ENCODE data around the gene PLCH2.

PLCH2 gene

GRCh38 chr1:2474933-2475371 is 1.1 kb upstream of the PLCH2 start:
- in situ Hi-C loops (cut with HindIII; ENCODE audit: low sequenced_read_pairs) = no loop called here

GRCh38 chr1:2475571-2475970 is 518 bp upstream of the PLCH2 start:
- in situ Hi-C loops (cut with HindIII; ENCODE audit: low sequenced_read_pairs) = no loop called here

- in situ Hi-C loops (cut with HindIII; ENCODE audit: low sequenced_read_pairs) = no loop called here
Observed at GRCh38 chr1:2477309-2477708, 1.2 kb downstream of the PLCH2 start.

DNA sequence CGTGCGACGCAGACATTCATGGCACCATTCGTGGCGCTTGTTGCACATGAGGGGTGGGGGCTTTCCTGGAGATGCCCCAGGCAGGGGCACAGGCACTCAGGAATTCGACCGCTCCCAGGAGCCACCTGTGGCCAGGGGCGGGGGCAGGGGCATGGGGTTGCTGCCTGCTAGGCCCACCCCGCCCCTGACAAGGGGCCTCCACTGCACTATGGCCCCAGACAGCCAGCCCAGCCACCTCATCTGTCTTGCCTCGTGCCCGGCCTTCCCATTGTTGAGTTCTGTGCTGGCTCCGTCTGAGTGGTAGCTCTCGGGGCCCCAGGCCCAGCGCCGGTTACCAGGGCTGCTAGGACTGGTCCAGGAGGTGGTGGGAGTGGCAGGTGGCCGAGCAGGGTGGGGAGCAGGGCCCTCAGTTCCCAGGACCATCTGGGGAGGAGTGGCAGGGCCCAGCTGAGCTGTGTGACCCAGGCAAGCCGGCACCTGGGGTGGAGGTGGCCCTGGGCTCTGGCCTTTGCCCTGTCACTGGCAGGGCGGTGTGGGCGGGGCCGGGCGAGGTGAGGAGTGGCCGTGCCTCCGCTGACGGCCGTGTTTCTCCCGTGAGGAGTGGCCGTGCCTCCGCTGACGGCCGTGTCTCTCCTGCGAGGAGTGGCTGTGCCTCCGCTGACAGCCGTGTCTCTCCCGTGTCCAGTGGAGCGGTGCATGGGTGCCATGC is 1.9 kb downstream of the PLCH2 start:
- in situ Hi-C loops (cut with HindIII; ENCODE audit: low sequenced_read_pairs) = no loop called here

DNA sequence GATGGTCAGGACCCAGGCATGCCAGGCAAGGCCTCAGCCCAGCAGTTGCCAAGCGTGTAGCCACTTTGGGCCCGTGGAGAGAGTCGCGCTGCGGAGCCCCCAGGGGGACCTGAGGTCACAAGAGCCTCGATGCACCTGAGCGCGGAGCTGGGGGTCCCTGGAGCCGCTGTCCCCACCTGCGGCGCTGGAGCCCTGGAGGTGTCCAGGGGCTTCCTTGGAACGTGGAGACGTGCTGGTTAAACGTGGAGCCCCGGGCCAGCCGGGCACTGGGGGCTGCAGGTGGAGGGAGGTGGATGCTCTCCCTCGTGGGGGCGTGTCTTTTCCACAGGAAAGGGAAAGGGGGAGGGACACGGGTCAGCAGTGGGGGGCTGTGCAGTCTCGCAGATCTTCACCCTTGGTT is 3.1 kb downstream of the PLCH2 start:
- in situ Hi-C loops (cut with HindIII; ENCODE audit: low sequenced_read_pairs) = no loop called here

DNA sequence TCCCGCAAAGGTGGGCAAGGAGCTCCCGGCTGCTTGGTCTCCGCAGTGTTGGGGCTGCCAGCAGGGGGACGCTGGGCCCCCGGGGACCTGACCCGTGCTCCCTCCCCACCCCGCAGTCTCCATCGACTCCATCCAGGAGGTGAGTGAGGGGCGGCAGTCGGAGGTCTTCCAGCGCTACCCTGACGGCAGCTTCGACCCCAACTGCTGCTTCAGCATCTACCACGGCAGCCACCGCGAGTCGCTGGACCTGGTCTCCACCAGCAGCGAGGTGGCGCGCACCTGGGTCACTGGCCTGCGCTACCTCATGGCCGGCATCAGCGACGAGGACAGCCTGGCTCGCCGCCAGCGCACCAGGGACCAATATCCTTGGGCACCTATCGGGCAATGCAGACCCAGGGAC is 3.5 kb downstream of the PLCH2 start:
- in situ Hi-C loops (cut with HindIII; ENCODE audit: low sequenced_read_pairs) = no loop called here

DNA sequence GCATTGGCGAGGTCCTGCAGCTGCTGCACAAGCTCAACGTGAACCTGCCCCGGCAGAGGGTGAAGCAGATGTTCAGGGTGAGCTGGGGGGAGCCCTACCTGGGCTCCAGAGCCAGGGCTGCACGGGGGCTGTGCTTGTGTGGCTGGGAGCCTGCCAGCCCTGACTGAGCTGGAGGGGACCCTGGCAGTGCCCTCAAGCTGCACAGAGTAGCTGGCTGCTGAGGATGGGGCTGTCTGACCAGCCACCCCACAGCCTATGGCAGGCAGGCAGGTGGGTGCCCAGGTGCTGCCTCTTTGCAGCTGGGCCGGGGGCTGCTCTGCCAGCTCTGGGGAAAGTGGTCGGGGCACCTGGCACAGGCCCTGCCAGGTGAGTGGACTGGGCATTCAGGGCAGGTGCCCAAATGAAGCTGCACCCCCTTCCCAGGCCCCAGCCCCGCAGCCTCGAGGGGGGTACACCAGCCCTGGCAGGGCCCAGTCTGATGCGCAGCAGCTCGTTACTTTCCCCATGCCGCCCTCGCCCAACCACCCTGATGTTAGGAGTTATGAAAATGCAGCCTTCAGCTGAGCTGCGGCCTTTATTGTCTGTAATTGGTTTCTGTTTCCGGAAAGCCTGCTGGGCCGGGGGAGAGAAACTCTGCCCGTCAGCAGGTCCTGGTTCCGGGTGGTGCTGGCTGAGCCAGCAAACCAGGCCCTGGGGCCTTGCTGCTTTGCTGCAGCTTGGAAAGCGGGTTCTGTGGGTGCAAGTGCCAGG is 4.3 kb downstream of the PLCH2 start:
- in situ Hi-C loops (cut with HindIII; ENCODE audit: low sequenced_read_pairs) = no loop called here

GRCh38 chr1:2480986-2481364 is 4.9 kb downstream of the PLCH2 start:
- in situ Hi-C loops (cut with HindIII; ENCODE audit: low sequenced_read_pairs) = no loop called here

- in situ Hi-C loops (cut with HindIII; ENCODE audit: low sequenced_read_pairs) = no loop called here
Observed at GRCh38 chr1:2481885-2482284, 5.8 kb downstream of the PLCH2 start.

DNA sequence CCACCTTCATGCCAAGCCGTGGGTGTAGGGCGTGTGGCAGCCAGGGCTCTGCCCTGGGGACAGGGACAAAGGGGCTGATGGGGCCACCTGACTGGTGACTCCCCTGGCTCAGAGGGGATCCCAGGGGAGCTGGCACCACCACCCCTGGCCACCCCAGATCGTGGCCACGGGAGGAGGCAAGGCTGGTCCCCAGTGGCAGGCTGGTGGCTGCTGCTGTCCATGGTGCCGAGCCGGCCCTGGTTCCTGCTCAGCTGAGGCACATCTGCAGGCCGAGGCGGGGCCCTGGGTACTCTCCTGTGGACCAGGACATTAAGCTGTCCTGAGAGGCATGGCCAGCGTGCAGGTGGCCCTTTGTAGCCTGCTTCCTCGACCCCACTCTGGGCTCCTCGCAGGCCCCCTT is 6.5 kb downstream of the PLCH2 start:
- in situ Hi-C loops (cut with HindIII; ENCODE audit: low sequenced_read_pairs) = no loop called here

GRCh38 chr1:2483026-2483425 is 6.9 kb downstream of the PLCH2 start:
- in situ Hi-C loops (cut with HindIII; ENCODE audit: low sequenced_read_pairs) = no loop called here

DNA sequence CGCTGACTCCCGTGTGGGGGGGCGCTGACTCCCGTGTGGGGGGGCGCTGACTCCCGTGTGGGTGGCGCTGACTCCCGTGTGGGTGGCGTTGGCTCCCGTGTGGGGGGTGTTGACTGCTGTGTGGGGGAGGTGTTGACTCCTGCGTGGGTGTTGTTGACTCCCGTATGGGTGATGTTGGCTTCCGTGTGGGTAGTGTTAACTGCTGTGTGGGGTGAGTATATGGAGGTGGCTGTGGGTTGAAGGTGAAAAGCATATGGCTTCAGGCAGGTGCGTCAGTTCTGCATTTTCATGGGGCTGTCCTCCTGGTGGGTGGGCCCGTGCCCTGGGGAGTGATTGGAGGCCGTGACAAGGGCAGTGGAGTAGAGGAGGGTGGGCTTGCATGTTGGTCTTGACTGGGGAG is 7.9 kb downstream of the PLCH2 start:
- in situ Hi-C loops (cut with HindIII; ENCODE audit: low sequenced_read_pairs) = no loop called here

DNA sequence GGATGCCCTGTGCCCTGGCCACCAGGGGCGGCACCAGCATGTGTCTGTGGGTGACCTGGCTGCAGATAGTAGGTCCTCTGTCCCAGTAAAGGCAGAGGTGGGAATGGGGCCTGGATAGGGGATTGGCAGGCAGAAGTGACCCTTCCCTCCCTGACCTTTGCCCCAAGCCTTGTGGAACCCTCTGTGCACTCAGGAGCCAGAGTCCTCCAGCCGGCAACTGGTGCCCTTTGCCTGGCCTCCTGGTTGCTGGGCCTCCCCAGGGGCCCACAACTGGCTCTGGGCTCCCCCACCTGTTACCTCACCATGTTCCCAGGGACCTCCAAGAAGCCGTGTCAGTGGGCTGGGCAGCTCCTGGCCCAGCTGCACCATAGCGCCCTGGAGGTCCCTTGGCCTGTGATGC is 10.0 kb downstream of the PLCH2 start:
- in situ Hi-C loops (cut with HindIII; ENCODE audit: low sequenced_read_pairs) = no loop called here

- in situ Hi-C loops (cut with HindIII; ENCODE audit: low sequenced_read_pairs) = no loop called here
Observed at GRCh38 chr1:2486558-2486957, 10.5 kb downstream of the PLCH2 start.

DNA sequence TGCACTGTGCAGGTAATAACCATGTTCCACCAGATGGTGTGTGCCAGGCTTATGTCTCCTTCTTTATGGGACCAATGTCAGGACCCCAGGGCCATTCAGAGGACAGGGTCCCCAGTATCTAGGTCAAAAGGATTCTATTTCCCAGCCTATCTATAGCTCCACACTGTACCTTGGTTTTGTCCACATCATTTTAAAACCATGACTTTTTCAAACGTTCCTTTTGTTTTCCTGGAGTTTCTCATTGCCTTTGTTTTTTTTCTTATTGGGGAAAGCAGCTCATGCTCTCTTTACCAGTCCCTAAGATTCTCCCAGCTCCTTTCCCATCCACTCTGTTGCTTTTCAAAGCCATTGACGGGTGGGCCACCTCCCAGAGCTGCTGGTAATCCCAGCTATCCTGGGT is 12.6 kb downstream of the PLCH2 start:
- in situ Hi-C loops (cut with HindIII; ENCODE audit: low sequenced_read_pairs) = no loop called here

- in situ Hi-C loops (cut with HindIII; ENCODE audit: low sequenced_read_pairs) = no loop called here
Observed at GRCh38 chr1:2489615-2490014, 13.5 kb downstream of the PLCH2 start.

- in situ Hi-C loops (cut with HindIII; ENCODE audit: low sequenced_read_pairs) = no loop called here
Observed at GRCh38 chr1:2492091-2492490, 16.0 kb downstream of the PLCH2 start.

DNA sequence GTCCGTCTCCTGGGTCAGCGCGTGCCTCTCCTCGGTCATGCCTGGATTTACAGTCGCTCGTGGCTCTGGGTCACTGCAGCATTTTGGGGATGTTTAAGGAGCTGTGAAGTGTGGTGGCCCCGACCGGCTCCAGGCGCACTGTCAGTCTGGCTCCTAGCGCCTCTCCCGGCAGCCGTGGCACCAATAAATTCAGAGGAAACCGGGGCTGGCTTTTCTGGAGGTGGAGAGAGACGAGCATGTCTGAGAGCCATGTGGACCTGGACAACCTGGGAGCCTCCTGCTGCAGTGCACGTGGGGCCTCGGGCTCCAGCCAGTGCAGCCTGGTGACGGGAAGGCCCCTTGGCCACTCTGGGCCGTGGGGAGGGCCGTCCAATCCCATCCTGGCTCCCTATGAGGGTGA is 17.1 kb downstream of the PLCH2 start:
- in situ Hi-C loops (cut with HindIII; ENCODE audit: low sequenced_read_pairs) = no loop called here

GRCh38 chr1:2493691-2494322 is 17.7 kb downstream of the PLCH2 start:
- in situ Hi-C loops (cut with HindIII; ENCODE audit: low sequenced_read_pairs) = no loop called here

GRCh38 chr1:2494323-2494693 is 18.2 kb downstream of the PLCH2 start:
- in situ Hi-C loops (cut with HindIII; ENCODE audit: low sequenced_read_pairs) = no loop called here

GRCh38 chr1:2495026-2495425 is 18.9 kb downstream of the PLCH2 start:
- in situ Hi-C loops (cut with HindIII; ENCODE audit: low sequenced_read_pairs) = no loop called here

- in situ Hi-C loops (cut with HindIII; ENCODE audit: low sequenced_read_pairs) = no loop called here
Observed at GRCh38 chr1:2495546-2495945, 19.5 kb downstream of the PLCH2 start.

Data from DLD1 (cell line).